Measurements from ENCODE around the gene RGS14.
"Not testable (repeated sequence)": the region's sequence is repeated elsewhere in the genome, so short reads cannot be mapped to it uniquely, and the experiment has no call there.

Gene RGS14

GRCh38 chr5:177367323-177367848, 9.7 kb downstream of the RGS14 start:
- no peak for DNase-seq

- DNase-seq: no peak
These were observed 10.5 kb downstream of the RGS14 start for GRCh38 chr5:177367981-177368868.

DNA sequence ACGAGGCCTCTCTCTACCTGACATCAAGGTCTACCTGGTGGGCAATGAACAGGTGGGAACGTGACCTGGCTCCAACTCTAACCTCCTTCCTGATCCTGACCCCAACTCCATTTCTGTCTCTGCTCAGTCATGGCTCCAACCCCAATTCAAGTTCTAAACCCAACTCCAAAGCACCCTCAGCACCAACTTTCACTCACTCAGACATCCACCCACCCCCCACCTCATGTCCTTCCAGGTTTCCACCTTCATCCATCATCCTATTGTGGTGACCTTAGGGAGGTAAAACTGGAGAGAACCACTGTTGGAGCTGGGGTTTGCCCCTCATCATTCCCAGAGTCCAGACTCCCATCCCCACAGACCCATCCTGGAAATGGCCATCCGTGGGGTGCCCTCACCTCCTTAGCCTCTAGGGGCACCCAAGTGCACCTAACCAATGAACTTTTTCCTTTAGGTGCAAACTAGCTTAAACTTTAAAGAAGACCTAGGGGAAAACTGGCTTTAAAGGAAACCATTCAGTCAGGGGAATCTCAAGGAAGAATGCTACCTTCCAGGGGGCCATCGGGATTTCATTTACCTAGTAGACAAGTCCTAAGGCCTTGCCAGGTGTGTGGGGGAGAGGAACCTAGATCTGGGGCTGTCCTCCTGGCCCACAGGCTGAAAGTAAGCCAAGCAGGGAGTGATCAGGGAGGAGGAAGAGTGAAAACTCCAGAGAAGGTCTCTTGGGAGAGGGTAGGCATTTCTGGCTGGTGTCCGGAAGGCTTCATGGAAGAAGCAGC, 11.3 kb downstream of the RGS14 start:
- DNase-seq: peak; percentile 43

DNA sequence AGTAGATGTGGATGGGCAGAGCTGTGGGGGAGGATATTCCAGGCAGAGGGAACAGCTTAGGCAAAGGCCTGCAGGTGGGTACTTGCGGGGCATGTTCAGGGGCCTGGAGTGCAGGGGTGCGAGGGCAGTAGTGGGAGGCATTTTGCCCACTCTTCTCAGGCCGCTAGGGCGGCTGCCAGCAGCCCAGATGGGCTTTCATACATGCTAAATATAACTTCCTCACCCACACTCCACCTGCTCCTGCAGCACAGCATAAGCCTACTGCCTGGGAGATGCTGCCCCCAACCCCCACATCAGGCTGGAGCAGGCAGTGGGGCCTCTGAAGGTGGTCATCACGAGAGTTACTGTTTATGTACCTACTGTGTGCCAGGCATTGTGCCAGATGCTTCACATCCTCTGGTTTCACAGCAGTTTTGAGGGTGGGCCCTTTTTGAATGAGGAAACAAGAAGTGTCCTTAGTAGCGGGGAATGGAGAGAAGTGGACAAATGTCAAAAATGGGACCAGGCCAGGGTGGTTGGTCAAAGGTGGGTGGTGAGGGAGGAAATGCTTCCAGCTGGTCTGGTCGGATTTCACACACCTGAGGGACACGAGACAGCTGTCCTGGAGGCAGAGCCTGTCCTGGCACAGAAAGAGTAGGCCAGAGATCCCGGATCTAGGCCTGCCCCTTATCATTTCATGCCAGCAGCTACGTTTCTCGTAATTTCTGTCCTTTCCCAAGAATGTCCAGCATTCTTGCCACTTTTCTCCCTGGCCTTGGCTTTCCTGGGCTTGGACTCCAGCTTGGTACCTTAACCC, 12.1 kb downstream of the RGS14 start:
- DNase-seq: no peak

DNA sequence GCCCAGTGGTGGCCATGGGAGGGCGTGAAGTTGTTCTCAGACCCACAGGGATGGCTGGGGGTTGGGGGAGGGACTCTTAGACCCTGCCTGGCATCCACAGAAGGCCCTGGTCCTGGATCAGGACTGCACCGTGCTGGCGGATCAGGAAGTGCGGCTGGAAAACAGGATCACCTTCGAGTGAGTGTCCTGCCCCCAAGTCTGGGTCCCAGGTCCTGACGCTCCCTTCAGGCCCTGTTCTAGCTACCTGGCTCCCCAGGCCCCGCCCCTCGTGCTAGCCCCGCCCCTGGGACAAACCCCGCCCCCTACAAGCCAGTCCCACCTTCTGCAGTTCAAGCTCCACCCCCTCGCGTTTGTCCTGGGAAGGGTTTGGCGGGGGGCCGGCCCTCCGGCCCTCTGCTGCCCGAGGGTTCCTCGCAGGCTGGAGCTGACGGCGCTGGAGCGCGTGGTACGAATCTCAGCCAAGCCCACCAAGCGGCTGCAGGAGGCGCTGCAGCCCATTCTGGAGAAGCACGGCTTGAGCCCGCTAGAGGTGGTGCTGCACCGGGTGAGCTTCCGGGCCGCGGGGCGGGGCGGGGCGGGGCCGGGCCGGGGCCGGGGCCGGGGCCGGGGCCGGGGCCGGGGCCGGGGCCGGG, 12.9 kb downstream of the RGS14 start:
- peak; percentile 56 for DNase-seq

GRCh38 chr5:177371120-177372033, 13.7 kb downstream of the RGS14 start:
- no peak for DNase-seq

GRCh38 chr5:177372034-177372896, 14.5 kb downstream of the RGS14 start:
- peak; percentile 40 for DNase-seq

DNA sequence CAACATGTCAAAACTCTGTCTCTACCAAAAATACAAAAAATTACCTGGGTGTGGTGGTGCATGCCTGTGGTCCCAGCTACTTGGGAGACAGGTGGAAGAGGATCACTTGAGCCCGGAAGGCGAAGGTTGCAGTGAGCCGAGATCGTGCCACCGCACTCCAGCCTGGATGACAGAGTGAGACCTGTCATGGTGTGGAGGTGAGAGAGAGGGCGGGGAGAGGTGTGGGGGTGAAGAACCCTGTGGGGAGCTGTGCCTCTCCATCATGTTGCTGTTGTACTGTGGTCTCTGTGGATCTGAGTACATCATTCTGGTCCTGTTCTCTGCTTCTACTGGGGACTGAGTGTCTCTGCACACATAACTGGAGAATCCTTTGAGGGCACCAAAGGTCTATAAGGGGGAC, 15.2 kb downstream of the RGS14 start:
- DNase-seq: peak; percentile 42

DNA sequence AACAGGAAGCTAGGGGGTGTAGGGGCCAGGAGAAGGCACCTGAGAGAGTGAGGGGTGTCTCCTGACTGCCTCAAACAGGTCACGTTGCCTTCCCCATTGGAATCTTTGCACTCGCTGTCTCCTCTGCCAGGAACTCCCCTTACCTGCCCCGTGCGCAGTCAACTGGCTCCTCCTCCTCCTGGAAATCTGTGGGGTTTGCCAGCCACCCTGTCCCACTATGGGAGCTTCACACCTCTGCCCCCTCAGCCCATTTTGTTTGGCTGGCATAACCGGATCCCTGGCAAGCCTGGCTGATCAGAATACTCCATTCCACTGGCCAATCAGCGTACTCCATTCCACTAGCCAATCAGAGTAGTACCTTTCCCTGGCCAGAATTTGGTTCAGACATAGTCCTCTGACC, 16.1 kb downstream of the RGS14 start:
- DNase-seq: no peak

- no peak for DNase-seq
These were observed 16.5 kb downstream of the RGS14 start for GRCh38 chr5:177374211-177374610.

DNA sequence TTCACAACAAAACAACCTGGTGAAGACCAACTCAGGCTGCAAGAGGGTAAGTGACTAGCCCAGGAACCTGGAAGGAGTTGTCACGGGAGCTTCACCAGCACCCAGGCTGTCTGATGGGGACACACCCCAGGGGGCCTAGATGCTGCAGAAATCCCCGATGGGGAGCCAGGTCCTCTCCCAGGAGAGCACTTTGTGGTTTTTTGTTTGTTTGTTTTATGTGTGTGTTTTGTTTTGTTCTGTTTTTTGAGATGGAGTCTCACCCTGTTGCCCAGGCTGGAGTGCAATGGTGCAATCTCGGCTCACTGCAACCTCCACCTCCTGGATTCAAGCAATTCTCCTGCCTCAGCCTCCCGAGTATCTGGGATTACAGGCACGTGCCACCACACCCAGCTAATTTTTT, 17.8 kb downstream of the RGS14 start:
- DNase-seq: not testable (repeated sequence)

GRCh38 chr5:177376107-177376506, 18.4 kb downstream of the RGS14 start:
- DNase-seq: no peak

DNA sequence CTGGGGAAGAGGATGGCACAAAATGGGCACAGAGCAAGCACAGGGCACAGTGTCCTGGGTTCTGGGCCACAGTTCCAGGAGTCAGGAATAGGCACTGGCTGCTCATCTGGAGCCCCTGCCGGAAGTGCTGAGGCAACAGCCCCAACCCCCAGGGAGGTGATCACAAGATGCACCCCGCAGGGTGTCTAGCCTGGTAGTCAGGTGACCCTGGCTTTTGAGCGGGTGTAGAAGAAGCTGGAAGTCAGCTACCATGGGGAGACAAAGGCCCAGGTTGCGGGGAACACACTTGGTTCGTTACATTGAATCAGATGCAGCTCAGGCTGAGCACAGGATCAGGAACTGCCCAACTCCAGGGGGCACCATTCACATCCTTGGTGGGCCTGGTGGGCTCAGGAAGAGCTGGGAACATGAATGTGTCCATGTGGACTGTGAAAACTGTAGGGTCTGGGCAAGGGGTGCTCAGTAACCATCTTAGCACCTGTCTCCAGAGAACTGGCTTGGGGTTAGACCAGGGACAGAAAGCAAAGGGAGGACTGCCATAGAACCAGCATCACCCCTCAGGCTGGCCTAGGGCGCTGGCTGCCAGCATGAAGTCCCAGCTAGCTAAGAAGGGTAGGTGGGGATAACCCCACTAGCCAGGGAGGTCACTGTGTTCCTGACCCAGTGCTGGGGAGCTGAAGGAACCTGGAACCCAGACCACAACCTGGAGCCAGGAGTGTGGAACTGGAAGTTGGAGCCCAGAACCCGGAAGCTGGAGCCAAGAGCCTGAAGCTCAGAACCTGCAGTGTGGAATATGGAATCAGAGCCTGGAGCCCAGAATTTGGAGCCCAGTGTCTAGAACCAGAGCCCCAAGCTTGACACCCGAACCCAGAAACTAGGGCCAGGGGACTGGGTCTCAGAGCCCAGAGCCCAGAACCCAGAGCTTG, 20.4 kb downstream of the RGS14 start:
- no peak for DNase-seq

GRCh38 chr5:177378884-177379883, 21.5 kb downstream of the RGS14 start:
- peak; percentile 50 for DNase-seq

DNA sequence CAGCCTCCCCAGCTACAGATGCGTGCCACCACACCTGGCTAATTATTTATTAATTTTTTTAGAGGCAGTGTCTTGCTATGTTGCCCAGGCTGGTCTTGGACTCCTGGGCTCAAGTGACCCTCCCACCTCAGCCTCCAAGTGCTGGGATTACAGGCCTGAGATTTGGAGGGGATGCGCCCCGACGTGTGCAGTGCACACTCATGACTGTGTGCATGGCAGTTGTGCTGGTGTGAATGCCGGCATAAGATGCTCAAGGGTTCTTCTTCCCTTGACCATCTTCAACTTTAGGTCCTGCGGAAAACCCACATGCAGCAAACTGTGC, 23.0 kb downstream of the RGS14 start:
- DNase-seq: no peak

DNA sequence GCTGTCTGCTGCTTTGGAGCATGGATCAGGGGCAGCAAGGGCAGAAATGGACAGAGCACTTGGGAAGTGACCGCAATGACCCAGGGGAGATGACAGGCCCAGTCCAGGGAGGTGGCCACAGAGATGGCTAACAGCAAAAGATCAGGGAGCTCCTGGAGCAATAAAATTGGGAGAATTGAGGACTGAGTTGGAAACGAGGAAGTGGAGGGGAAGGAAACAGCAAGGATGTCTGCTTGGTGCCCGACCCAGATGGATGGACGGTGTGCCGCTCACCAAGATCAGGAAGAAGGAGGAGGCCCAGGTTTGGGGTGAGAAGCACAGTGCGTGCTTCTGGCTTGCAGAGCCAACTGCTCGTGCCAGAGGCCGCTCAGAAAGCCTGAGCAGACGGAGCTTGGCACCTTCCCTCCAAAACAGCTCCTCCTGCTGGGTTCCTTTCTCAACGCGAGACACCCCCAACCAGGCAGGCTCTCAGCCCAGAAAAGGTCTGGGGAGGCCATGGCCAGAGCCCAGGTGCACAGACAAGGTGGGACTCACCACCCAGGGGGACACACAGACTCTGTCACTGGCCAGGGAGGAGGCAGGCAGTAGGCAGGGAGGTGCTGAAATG, 24.8 kb downstream of the RGS14 start:
- DNase-seq: no peak

- no peak for DNase-seq
These were observed 25.5 kb downstream of the RGS14 start for GRCh38 chr5:177383181-177383580.

GRCh38 chr5:177384134-177384533, 26.4 kb downstream of the RGS14 start, which contains the start of gene SLC34A1:
TSS of gene SLC34A1 (plus strand) at chr5:177384434. CDS start at chr5:177385742, 1,308 bp downstream.
- no peak for DNase-seq

All from activated naive CD4-positive, alpha-beta T cell treated with Interleukin-2 at 50 U/mL for 16 hours (primary cell).